Amygdala (tissue), 56 donors: ENCODE results near the gene PIK3R1.

Experiments
- DNase-seq, 56 donors: peaks; one replicate each; lab custom pipeline; 2025; lab: John Stamatoyannopoulos, UW

PIK3R1 gene

GRCh38 chr5:68248896-68249295, 33.3 kb downstream of the PIK3R1 start:
- no peak for DNase-seq

DNA sequence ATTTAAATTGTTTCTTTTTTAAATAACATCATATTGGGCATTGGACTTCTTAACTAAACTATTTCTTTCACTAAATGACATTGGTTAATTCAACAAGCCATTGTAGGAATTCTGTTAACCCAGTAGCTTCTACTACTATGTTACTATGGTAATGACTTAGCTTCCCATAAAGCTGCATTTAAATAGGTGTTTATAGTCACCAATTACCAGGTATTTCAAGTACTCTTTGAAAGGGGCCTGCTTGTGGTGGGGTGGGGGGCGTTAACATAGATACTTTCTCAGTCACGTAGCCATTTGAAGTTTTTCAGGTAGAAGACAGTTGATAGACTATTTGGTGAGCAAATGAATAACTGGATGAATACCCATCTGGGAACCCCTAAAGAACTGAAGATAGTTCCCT, 34.0 kb downstream of the PIK3R1 start:
- no peak for DNase-seq

- no peak for DNase-seq
These were observed 35.2 kb downstream of the PIK3R1 start for GRCh38 chr5:68250661-68251298.

GRCh38 chr5:68251386-68251785, 35.8 kb downstream of the PIK3R1 start:
- DNase-seq, result no peak

- DNase-seq, result peak in 3 of 56 donors; percentile 31 to 52 (median 40)
These were observed 36.4 kb downstream of the PIK3R1 start for GRCh38 chr5:68251804-68252522.

DNA sequence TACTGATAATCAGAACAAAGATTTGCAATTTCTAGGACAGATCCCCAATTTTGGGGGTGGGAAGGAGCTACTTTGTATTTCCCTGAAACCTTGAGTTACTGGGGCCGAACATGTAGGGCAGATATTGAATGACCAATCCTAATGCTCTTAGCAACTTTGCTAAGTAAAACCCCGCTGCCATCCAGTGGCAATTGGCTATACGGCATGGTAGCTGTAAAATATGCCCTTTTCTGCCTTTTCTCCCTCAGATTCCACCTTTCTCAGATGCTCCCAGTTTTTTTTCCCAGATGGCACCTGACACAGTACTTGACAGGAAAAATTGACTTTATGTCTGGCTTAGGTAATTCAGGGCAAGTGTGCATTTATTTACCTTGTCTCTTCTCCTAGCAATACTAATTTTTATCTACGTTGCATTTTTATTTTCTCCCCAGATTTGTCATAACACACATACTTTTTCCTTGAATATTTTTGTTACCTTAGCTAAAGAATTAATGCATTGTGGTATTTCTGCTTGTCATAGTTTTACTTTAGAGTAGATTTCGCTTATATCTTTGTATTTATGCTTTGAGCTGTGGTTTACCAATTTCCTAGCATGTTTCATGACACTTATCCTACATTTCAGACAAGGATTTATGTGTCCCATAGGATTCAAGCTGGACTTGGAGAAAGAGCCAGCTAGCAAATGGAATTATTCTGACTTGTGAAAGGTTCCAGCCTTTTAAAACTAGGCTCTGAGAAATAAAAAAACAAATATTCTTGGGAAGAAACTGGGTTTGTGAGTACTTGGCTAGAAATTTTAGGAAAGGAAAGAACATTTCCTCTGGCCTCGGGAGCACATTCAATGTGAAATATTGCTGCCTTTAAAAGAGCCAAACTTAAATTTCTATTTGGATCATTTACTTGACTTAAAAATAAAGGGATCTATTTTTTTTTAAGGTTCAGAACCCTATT, 37.4 kb downstream of the PIK3R1 start:
- peak in 33 of 56 donors; percentile 7 to 76 (median 38) for DNase-seq

DNA sequence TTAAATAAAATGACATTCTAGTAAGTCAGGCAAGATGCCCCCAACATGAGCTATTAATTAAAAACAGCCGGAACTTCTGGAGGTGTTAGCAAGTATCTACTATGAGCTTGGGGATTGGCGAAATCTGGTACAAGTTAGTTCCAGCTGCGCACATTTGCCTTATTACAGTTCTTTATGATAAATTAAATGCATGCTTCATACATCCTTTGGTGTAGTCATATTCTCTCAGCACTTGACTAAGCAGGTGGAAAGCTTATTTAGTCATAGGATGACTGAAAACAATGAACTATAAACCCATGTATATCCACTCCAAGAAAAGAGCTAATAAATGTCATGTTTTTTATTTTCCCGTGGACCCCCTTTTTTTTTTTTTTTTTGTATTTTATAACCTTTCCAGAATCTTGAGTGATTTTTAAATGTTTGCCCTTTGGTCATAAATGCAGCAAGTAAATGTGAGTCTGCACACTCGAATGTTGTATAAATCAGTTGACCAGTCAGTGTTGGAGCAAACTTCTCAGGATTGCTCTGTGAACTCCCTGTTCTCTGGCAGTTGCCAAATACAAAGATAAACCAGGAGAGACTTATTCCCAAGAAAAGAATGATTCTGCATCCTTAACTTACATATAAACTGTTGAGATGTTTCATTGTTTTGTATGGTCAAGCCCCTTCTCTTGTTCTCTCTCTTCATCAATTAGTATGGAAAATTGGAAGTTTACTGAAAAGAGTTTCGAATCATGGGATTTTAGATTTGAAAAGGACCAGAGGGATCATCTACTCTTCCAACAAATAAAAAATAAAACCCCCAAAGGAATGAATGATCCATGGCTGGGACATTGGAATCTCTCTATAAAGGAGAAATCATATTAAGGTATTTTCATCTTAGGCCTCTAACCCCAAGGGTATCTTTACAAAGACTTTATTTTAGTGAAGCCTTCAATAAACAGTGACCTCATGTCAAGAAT, 38.3 kb downstream of the PIK3R1 start:
- no peak for DNase-seq

DNA sequence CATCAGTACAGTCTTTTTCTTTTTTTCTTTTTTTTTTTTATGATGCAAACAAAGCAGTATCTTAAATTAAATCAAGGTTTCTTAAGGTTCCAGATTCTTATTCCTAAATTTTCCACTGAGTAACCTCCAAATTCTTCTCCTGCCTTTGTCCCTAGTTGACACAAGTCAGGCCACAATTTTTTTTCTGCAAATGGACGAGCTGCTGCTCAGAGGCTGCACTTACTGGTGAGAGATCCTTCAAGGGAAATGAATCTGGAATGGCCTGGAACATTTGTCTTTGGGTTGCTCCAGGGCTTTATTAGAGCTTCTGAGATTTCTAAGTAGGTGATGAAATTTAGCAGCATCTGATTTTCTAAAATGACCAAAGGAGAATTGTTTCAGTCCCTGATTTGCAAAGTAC, 39.3 kb downstream of the PIK3R1 start:
- DNase-seq, result no peak

DNA sequence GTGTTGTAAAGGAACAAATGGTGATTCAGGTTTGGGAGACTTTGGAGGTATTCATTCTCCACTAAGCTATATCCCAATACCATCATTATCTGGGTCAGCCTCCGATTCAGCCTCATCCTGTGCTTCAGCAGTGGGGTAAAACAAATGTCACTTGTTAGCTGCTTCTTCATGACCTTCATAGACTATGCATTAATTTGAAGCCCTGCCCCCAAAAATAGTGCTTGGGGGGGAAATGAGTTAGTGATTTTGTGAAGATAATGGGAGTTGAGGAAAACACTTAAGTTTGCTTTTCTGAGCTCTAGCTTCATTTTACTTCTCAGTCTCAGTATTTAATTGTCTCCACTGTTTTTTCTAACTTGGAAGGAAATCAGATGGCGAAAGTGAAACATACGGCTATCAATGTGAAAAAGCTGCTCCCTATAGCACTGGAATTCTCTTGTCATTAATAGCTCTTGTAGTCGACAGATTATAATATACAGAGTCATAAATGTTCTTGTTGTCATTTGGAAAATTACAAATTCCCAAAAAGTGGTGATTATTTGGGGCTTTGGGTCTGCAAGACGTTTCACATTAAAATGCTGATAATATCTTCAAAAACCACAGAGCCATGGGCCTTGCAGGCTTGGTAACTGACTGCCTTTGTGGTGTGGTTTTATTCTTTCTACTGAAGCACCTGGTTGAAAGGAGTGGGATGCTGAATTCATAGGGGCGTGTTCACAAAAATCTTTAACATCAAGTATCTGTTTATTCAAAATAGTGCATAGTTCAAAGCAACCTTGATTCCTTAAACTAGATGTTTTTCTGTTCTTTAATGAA, 40.0 kb downstream of the PIK3R1 start:
- DNase-seq, result no peak

DNA sequence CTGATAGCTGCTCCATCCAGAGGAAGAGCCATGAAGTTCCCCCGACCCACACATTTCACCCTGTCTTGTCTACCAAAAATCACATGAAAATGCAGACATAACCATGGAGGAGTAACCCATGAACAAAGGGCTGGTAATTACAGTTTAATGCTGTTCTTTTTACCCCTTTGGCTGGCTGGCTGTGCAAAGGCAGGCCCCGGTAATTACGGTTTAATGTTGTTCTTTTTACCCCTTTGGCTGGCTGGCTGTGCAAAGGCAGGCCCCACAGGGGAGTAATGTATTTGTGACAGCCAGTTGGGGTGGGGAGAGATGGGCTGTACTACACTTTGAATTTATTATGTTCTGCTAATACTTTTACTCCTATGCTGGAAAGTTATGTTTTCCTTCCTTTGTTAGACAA, 41.7 kb downstream of the PIK3R1 start:
- DNase-seq, result no peak

- no peak for DNase-seq
These were observed 43.0 kb downstream of the PIK3R1 start for GRCh38 chr5:68258531-68258930.

GRCh38 chr5:68259700-68260099, 44.1 kb downstream of the PIK3R1 start:
- no peak for DNase-seq

DNA sequence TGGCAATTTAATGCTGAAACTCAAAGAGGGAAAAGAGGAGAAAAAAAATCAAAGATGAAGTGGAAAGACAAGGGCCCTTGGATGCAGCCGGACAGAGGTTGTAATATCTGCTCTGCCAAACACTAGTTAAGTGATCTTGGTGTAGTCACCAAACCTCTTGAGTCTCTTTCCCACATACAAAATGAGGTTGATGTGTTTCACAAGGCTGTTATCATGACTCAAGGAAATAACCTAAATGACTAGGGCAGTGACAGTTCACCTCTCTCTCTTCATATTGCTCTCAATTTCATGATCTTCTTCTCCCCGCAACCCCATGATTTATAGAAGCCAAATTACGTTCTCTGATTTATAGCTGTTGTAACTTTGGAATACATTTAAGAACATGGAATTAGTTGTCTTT, 44.9 kb downstream of the PIK3R1 start:
- DNase-seq, result no peak

DNA sequence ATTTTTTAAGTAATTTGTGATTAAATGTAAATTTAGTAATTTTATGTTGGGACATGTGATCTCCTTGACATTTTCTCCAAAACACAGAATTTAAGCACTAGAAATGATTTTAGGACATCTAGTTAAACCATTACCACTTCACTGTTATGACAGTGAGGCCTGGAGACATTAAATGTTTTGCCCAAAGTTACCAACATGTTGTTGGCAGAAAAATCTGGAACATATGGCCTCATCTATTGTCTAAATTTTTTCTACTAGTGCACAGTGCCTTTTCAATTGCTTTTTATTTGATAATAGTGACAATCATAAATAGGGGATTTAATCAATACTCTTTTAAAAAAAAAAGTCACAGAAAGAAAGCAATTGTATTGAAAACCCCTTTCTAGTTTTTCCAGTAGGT, 45.6 kb downstream of the PIK3R1 start:
- no peak for DNase-seq

GRCh38 chr5:68261569-68262065, 46.1 kb downstream of the PIK3R1 start:
- no peak for DNase-seq

GRCh38 chr5:68264024-68264956, 48.7 kb downstream of the PIK3R1 start:
- DNase-seq, result no peak

DNA sequence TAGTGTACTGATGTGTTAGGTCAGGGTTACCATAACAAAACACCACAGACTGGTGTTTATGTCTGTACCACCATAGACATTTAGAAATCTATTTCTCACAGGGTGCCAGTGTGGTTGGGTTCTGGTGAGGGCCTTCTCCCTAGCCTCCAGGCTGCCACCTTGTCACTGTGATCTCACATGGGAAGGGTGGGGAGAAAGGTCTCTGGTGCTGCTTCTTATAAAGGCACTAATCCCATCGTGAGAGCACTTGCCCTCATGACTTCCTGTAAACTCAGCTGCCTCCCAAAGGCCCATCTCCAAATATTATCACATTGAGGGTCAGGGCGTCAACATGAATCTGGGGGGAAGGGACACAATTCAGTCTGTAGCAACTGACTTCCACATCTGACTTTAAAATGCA, 49.8 kb downstream of the PIK3R1 start:
- no peak for DNase-seq
